Ectodermal cell (in vitro differentiated cells): ENCODE results near the gene ADISSP.

Experiments used
- H3K27ac ChIP-seq: 2 replicates; pipeline ENCODE4 v1.7.0; 2013; ENCODE audit warnings: mild to moderate bottlenecking, low read depth, low read length; ENCODE audit not compliant: insufficient read depth, poor library complexity, severe bottlenecking
- H3K27me3 ChIP-seq: 2 replicates; pipeline ENCODE4 v1.7.0; 2013; ENCODE audit warnings: mild to moderate bottlenecking, low read length; ENCODE audit not compliant: insufficient read depth, control insufficient read depth, poor library complexity, severe bottlenecking
- H3K36me3 ChIP-seq: one replicate; pipeline ENCODE4 v1.7.0; 2013; ENCODE audit warnings: low read length; ENCODE audit not compliant: control insufficient read depth, insufficient read depth
- H3K4me1 ChIP-seq: one replicate; pipeline ENCODE4 v1.7.0; 2013; ENCODE audit warnings: low read length; ENCODE audit not compliant: control insufficient read depth, insufficient read depth
- H3K4me3 ChIP-seq: 2 replicates; pipeline ENCODE4 v1.7.0; 2013; ENCODE audit warnings: low read depth, low read length, control low read depth; ENCODE audit not compliant: insufficient read depth
- H3K9me3 ChIP-seq: 2 replicates; pipeline ENCODE4 v1.7.0; 2013; ENCODE audit warnings: mild to moderate bottlenecking, low read length, moderate library complexity; ENCODE audit not compliant: control insufficient read depth
- WGBS, 2 experiments: methylation state at CpG; one replicate each; pipeline ENCODE4 v1.1.7; 2013; ENCODE audit warnings: missing lambda C conversion rate in 2 of 2; 5-methylcytosine and 5-hydroxymethylcytosine counted together

The ADISSP gene

DNA sequence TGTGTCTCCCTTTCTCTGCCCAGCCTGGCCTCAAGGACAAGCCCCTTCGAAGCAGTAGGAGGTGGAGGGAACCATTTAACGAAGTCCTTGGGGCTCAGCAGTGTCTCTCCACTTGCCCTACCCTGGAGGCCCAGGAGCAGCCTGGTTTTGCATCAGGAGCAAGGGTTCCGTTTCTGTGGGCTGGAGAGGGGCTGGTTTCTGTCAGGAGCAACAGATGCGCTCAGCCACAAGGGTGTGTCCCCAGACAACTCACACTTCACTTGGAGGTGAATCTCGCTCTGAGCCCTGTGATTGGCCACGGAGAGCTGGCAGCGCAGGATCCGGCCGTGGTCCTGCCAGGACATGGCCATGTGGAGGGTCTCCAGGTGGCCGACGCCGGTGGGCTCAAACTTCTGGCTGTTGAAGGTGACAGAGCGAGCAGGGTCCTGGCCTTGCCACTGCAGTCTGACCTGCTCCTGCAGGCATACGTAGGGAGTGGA, 62.0 kb downstream of the ADISSP start:
- 86% methylated on average over 14 of the region's 14 CpGs for WGBS, 2 experiments
- no peaks in the 10 kb centered on the region for H3K36me3 ChIP-seq
- H3K4me1 ChIP-seq = no peaks in the 10 kb centered on the region
- H3K4me3 ChIP-seq = no peak overlapping the region
- H3K27ac ChIP-seq = no peak overlapping the region
- H3K27me3 ChIP-seq = no peaks in the 10 kb centered on the region
- H3K9me3 ChIP-seq = no peaks in the 10 kb centered on the region

DNA sequence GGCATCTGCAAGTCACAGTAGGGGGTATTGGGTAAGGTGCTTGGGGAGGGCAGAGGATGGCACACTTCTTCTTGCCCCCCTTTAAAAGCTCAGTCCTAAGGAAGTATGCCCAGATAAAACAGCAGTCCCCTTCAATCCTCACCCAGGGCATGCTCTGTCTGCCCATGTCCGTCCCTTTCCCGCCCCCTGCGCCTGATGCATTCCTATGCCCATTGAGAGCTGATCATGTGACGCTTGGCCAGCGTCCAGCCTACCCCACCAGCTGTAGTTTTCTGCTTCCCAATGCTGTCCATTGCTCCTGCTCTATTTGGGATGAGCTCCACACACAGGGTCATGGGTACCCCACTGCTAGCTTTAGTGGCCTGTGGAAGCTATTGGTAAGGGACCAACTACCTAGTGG, 63.5 kb downstream of the ADISSP start:
- WGBS, 2 experiments = 88 to 89% methylated on average over 5 of the region's 5 CpGs
- no peaks in the 10 kb centered on the region for H3K36me3 ChIP-seq
- no peaks in the 10 kb centered on the region for H3K4me1 ChIP-seq
- H3K27ac ChIP-seq = no peak overlapping the region
- no peaks in the 10 kb centered on the region for H3K27me3 ChIP-seq
- H3K9me3 ChIP-seq = no peaks in the 10 kb centered on the region
- no peak overlapping the region for H3K4me3 ChIP-seq
